ENCODE data around the gene CTSD. TPM values are rescaled to one million over a fixed set of nuclear protein-coding genes. Genes with fewer than 3 reads are reported as not detected.

CTSD gene
- total and polyA plus RNA-seq, 3 experiments from 2014 or later, result 110 to 206 (median 116) TPM

- ChIA-PET POLR2A (no interaction called here), CTCF (interaction anchor here (4.5 kb wide), 1 partner anchor 125 kb away, joined by 29 read pairs; the partner anchor contains the start of gene SYT8)
- H3K4me3 Mint-ChIP-seq, result no peak overlapping the region
- no peak overlapping the region for H3K27ac Mint-ChIP-seq
- no peak for DNase-seq
- H3K4me3 ChIP-seq (ENCODE audit: low read length), result no peak overlapping the region
- H3K36me3 Mint-ChIP-seq, result no peaks in the 10 kb centered on the region
- peaks cover 2 to 18% (median 13%) of the 10 kb centered on the region in 3 donors for H3K4me1 Mint-ChIP-seq
- H3K9me3 Mint-ChIP-seq, result peaks cover 0 to 7% (median 0%) of the 10 kb centered on the region in 5 donors
- H3K4me1 ChIP-seq (ENCODE audit: insufficient read depth, low read length), result no peaks in the 10 kb centered on the region
- no peak overlapping the region for H3K27ac ChIP-seq (ENCODE audit: low read depth, low read length)
- no peaks in the 10 kb centered on the region for H3K9me3 ChIP-seq (ENCODE audit: low read length)
- peaks cover 4% of the 10 kb centered on the region for H3K27me3 ChIP-seq (ENCODE audit: insufficient read depth, low read length, poor library complexity, severe bottlenecking)
- H3K36me3 ChIP-seq (ENCODE audit: insufficient read depth, low read length), result no peaks in the 10 kb centered on the region
- H3K27me3 Mint-ChIP-seq, result peaks cover 9 to 13% of the 10 kb centered on the region in 2 donors
Observed at GRCh38 chr11:1707751-1708150, 56.0 kb downstream of the CTSD start.

- peaks cover 13% of the 10 kb centered on the region in 2 donors for H3K27me3 Mint-ChIP-seq
- Histone ChIP-seq H3K27ac (ENCODE audit: low read depth, low read length) (no peak overlapping the region), H3K9me3 (ENCODE audit: low read length) (no peaks in the 10 kb centered on the region), H3K4me3 (ENCODE audit: low read length) (no peak overlapping the region), H3K36me3 (ENCODE audit: insufficient read depth, low read length) (no peaks in the 10 kb centered on the region), H3K4me1 (ENCODE audit: insufficient read depth, low read length) (no peaks in the 10 kb centered on the region), H3K27me3 (ENCODE audit: insufficient read depth, low read length, poor library complexity, severe bottlenecking) (peaks cover 4% of the 10 kb centered on the region)
- H3K9me3 Mint-ChIP-seq, result peaks cover 5 to 7% (median 5%) of the 10 kb centered on the region in 5 donors
- no peak overlapping the region for H3K4me3 Mint-ChIP-seq
- H3K27ac Mint-ChIP-seq, result no peak overlapping the region
- ChIA-PET CTCF (interaction anchor here (1.0 to 4.5 kb wide), 5 partner anchors 51 to 444 kb away, joined by 3 to 29 read pairs (median 3); partner anchors contain the start of gene SYT8), POLR2A (interaction anchor here (0.9 kb wide), 1 partner anchor 175 kb away, joined by 3 read pairs; no protein-coding TSS in a partner anchor)
- DNase-seq, result no peak
- peaks cover 0 to 4% (median 0%) of the 10 kb centered on the region in 3 donors for H3K36me3 Mint-ChIP-seq
- H3K4me1 Mint-ChIP-seq, result peaks cover 2 to 20% (median 13%) of the 10 kb centered on the region in 3 donors
Observed at GRCh38 chr11:1706634-1707400, 56.9 kb downstream of the CTSD start.

- Mint-ChIP-seq H3K27ac (peak overlapping the region in 4 of 8 donors; percentile 12 to 74 (median 49)), H3K4me1 (peaks cover 16 to 34% (median 26%) of the 10 kb centered on the region in 3 donors), H3K27me3 (peaks cover 11 to 15% of the 10 kb centered on the region in 2 donors), H3K9me3 (peaks cover 6 to 13% (median 11%) of the 10 kb centered on the region in 5 donors), H3K36me3 (peaks cover 0 to 11% (median 0%) of the 10 kb centered on the region in 3 donors), H3K4me3 (peak overlapping the region in 3 of 7 donors; percentile 15 to 60 (median 41))
- H3K4me3 ChIP-seq (ENCODE audit: low read length), result no peak overlapping the region
- H3K9me3 ChIP-seq (ENCODE audit: low read length), result no peaks in the 10 kb centered on the region
- CTCF ChIA-PET, result interaction anchor here (0.9 to 4.5 kb wide), 3 partner anchors 11 to 128 kb away, joined by 3 to 29 read pairs (median 4); partner anchors contain the start of gene SYT8
- no peaks in the 10 kb centered on the region for H3K36me3 ChIP-seq (ENCODE audit: insufficient read depth, low read length)
- peaks cover 10% of the 10 kb centered on the region for H3K4me1 ChIP-seq (ENCODE audit: insufficient read depth, low read length)
- H3K27me3 ChIP-seq (ENCODE audit: insufficient read depth, low read length, poor library complexity, severe bottlenecking), result peaks cover 4% of the 10 kb centered on the region
- no peak overlapping the region for H3K27ac ChIP-seq (ENCODE audit: low read depth, low read length)
- POLR2A ChIA-PET, result no interaction called here
- no peak for DNase-seq
Observed at GRCh38 chr11:1705126-1706052, 58.3 kb downstream of the CTSD start.

- H3K36me3 Mint-ChIP-seq, result peaks cover 0 to 14% (median 0%) of the 10 kb centered on the region in 3 donors
Observed at GRCh38 chr11:1703146-1703545, 60.6 kb downstream of the CTSD start.

More at GRCh38 chr11:1703146-1703545, 60.6 kb downstream of the CTSD start:
- Histone ChIP-seq H3K27ac (ENCODE audit: low read depth, low read length) (no peak overlapping the region), H3K4me3 (ENCODE audit: low read length) (no peak overlapping the region), H3K9me3 (ENCODE audit: low read length) (no peaks in the 10 kb centered on the region), H3K36me3 (ENCODE audit: insufficient read depth, low read length) (no peaks in the 10 kb centered on the region), H3K4me1 (ENCODE audit: insufficient read depth, low read length) (peaks cover 10% of the 10 kb centered on the region), H3K27me3 (ENCODE audit: insufficient read depth, low read length, poor library complexity, severe bottlenecking) (peaks cover 4% of the 10 kb centered on the region)
- CTCF ChIA-PET, result interaction anchor here (3.5 kb wide), 1 partner anchor 10 kb away, joined by 14 read pairs; no protein-coding TSS in a partner anchor
- Mint-ChIP-seq H3K27me3 (peaks cover 8 to 11% of the 10 kb centered on the region in 2 donors), H3K9me3 (peaks cover 3 to 13% (median 11%) of the 10 kb centered on the region in 5 donors), H3K4me1 (peaks cover 18 to 38% (median 28%) of the 10 kb centered on the region in 3 donors), H3K27ac (no peak overlapping the region), H3K4me3 (no peak overlapping the region)
- POLR2A ChIA-PET, result no interaction called here
- no peak for DNase-seq

Other genes starting within 250 kb of the CTSD start
- 1 to 10 TPM; 2.3 to 4.0 TPM for gene DUSP8, start 191.7 kb downstream of the CTSD start, total RNA-seq
- 0.75 TPM for gene DUSP8, start 191.7 kb downstream of the CTSD start, polyA plus RNA-seq
- gene KRTAP5-1, start 178.6 kb downstream of the CTSD start, total RNA-seq, result not detected
- not detected for gene KRTAP5-1, start 178.6 kb downstream of the CTSD start, polyA plus RNA-seq
- not detected for gene KRTAP5-2, start 165.6 kb downstream of the CTSD start, total RNA-seq
- gene KRTAP5-2, start 165.6 kb downstream of the CTSD start, polyA plus RNA-seq, result 0.46 TPM
- not detected for gene KRTAP5-3, start 155.5 kb downstream of the CTSD start, total RNA-seq
- not detected for gene KRTAP5-3, start 155.5 kb downstream of the CTSD start, polyA plus RNA-seq
- gene KRTAP5-4, start 141.8 kb downstream of the CTSD start, total RNA-seq, result not detected
- not detected for gene KRTAP5-4, start 141.8 kb downstream of the CTSD start, polyA plus RNA-seq
- not detected for gene KRTAP5-5, start 134.2 kb downstream of the CTSD start, total RNA-seq
- gene KRTAP5-5, start 134.2 kb downstream of the CTSD start, polyA plus RNA-seq, result not detected
- not detected for gene KRTAP5-6, start 66.7 kb downstream of the CTSD start, total RNA-seq
- gene KRTAP5-6, start 66.7 kb downstream of the CTSD start, polyA plus RNA-seq, result not detected
- under 1 TPM; 0.39 to 0.95 TPM for gene IFITM10, start 13.3 kb downstream of the CTSD start, total RNA-seq
- gene IFITM10, start 13.3 kb downstream of the CTSD start, polyA plus RNA-seq, result 0.10 TPM
- not detected for gene SYT8, start 71.1 kb upstream of the CTSD start, total RNA-seq
- not detected for gene SYT8, start 71.1 kb upstream of the CTSD start, polyA plus RNA-seq
- under 1 TPM in 1 of 2 experiments, not detected in 1; 0.33 TPM for gene TNNI2, start 75.1 kb upstream of the CTSD start, total RNA-seq
- not detected for gene TNNI2, start 75.1 kb upstream of the CTSD start, polyA plus RNA-seq
- gene LSP1, start 89.2 kb upstream of the CTSD start, total RNA-seq, result 100 to 1,000 TPM; 226 to 230 TPM
- 496 TPM for gene LSP1, start 89.2 kb upstream of the CTSD start, polyA plus RNA-seq
- not detected for gene PRR33, start 128.0 kb upstream of the CTSD start, total RNA-seq
- 0.17 TPM for gene PRR33, start 128.0 kb upstream of the CTSD start, polyA plus RNA-seq
- gene TNNT3, start 155.8 kb upstream of the CTSD start, total RNA-seq, result 1 to 10 TPM; 1.4 to 1.6 TPM
- gene TNNT3, start 155.8 kb upstream of the CTSD start, polyA plus RNA-seq, result not detected
- gene MRPL23, start 183.4 kb upstream of the CTSD start, total RNA-seq, result 100 to 1,000 TPM; 127 to 129 TPM
- 9.3 TPM for gene MRPL23, start 183.4 kb upstream of the CTSD start, polyA plus RNA-seq
- not detected for gene H19, start 233.9 kb upstream of the CTSD start, total RNA-seq
- not detected for gene H19, start 233.9 kb upstream of the CTSD start, polyA plus RNA-seq

Measured in CD8-positive, alpha-beta memory T cell (primary cell).